ENCODE measurements around the gene AEBP1. TPM values are rescaled to one million over a fixed set of nuclear protein-coding genes. Genes with fewer than 3 reads are reported as not detected.

The AEBP1 gene
- total and polyA plus RNA-seq, 2 experiments from 2014 or later = 15.1 to 42.0 TPM

- Mint-ChIP-seq H3K27me3 (ENCODE audit: insufficient read depth, low read depth, poor library complexity) (peaks cover 34% of the 10 kb centered on the region), H3K4me3 (no peak overlapping the region), H3K27ac (no peak overlapping the region), H3K4me1 (peaks cover 20% of the 10 kb centered on the region), H3K36me3 (ENCODE audit: low read depth) (no peaks in the 10 kb centered on the region), H3K9me3 (no peaks in the 10 kb centered on the region)
- no peak overlapping the region for H3K4me2 ChIP-seq
- no peak overlapping the region for H2AFZ ChIP-seq
- no peak for TF ChIP-seq REST (IDR thresholded peaks at IDR 0.05; ENCODE audit: unreplicated experiment)
- TF ChIP-seq JUNB (IDR thresholded peaks at IDR 0.05; ENCODE audit: unreplicated experiment) = no peak
- no peak for TF ChIP-seq CTCF (conservative IDR thresholded peaks at IDR 0.05; ENCODE audit: low read depth in 2 of 2)
- no peak for TF ChIP-seq ZNF462 (CRISPR knock-in tag; IDR thresholded peaks at IDR 0.05)
- no peak for TF ChIP-seq EZH2phosphoT487 (IDR thresholded peaks at IDR 0.05; ENCODE audit: unreplicated experiment)
- TF ChIP-seq ZNF114 (CRISPR knock-in tag; IDR thresholded peaks at IDR 0.05) = no peak
- TF ChIP-seq POLR2AphosphoS5 (IDR thresholded peaks at IDR 0.05; ENCODE audit: low read depth) = no peak
- no peak for TF ChIP-seq ZNF331 (CRISPR knock-in tag; IDR thresholded peaks at IDR 0.05; ENCODE audit: low read depth)
- no peak for TF ChIP-seq CREB1 (CRISPR knock-in tag; IDR thresholded peaks at IDR 0.05; ENCODE audit: low read depth)
- TF ChIP-seq NANOG (IDR thresholded peaks at IDR 0.05; ENCODE audit: borderline replicate concordance) = no peak
- H3K79me2 ChIP-seq (replicated peaks; ENCODE audit: insufficient read depth) = no peaks in the 10 kb centered on the region
- 0 out of 2 replicates have a peak, but pooled peaks cover 6% of the 10 kb centered on the region for H4K20me1 ChIP-seq (replicated peaks; ENCODE audit: insufficient read depth)
- ATAC-seq (no peak), DNase-seq (ENCODE audit: low spot score) (no peak)
- peaks cover 8% of the 10 kb centered on the region for H3K4me1 ChIP-seq (ENCODE audit: insufficient read depth)
- no peak overlapping the region for H3K27ac ChIP-seq (ENCODE audit: low read depth)
- no peaks in the 10 kb centered on the region for H3K36me3 ChIP-seq (ENCODE audit: insufficient read depth)
- no peak overlapping the region for H3K4me3 ChIP-seq
- H3K27me3 ChIP-seq (ENCODE audit: insufficient read depth) = peaks cover 21% of the 10 kb centered on the region; the same call in 1 of the 2 replicates
- no peaks in the 10 kb centered on the region for H3F3A ChIP-seq (replicated peaks; ENCODE audit: low read depth)
- H3K9me2 ChIP-seq (ENCODE audit: insufficient read depth) = no peaks in the 10 kb centered on the region
Observed at GRCh38 chr7:44134943-44135628, 30.9 kb downstream of the AEBP1 start.
